ENCODE measurements around the gene ATP6V0C. TPM values are rescaled to one million over a fixed set of nuclear protein-coding genes. Genes with fewer than 3 reads are reported as not detected.

The ATP6V0C gene
- total RNA-seq, 1 donor from 2014 or later: 117 TPM

DNA sequence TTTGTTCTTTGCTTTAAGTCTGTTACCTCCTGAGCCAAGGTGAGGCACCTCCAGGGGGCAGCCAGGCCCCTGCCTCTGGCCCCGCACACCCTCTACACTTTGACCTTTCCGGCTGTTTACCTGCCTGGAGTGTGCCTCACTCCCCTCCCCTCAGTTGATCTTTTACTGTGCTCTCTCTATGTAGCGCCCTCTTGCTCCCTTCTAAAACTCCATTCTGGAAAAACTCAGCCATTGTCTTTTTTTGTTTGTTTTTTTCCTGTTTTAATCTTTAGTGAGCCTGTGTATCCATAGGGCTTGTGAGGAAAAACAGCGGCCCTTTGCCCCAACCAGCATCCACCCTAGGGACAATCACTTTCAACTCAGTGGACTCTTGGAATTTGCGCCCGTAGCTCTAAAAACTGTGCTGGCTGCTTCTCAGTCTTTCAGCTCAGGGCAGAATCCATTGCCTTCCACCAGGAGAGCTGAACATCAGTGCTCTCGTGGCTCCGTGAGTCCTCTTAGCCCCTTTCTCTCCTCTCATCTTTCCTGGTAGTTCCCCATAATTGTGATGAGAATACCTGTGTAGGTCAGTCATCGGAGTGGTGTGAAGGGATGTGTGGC, 10.7 kb downstream of the ATP6V0C start:
- DNase-seq (ENCODE audit: low spot score): no peak
- no peak overlapping the region for H3K27ac Mint-ChIP-seq

DNA sequence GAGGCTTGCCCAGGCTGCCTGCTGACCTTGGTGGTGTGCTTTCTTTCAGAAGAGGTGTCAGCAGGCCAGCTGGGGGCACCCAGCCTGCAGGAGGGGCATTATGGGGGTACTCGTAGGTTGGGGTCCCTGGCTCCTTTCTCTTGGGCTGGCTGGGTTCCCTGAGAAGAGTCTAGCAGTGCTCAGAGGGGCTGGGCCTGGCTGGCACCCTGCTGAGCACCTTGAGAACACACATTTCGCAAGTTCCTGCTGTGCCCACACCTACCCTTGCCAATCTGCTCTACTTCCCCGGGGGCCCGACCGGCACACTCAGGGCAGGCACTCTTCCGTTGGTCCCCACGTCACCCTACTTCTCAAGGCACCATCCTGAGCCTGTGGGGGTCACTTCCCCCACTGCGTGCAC, 12.4 kb downstream of the ATP6V0C start:
- intact Hi-C loops (cut with micrococcal nuclease): no loop called here
- Mint-ChIP-seq H3K4me1 (ENCODE audit: low read depth) (peaks cover 8% of the 10 kb centered on the region), H3K4me3 (no peak overlapping the region), H3K9me3 (no peaks in the 10 kb centered on the region), H3K27ac (no peak overlapping the region), H3K36me3 (ENCODE audit: low read depth) (peaks cover 16% of the 10 kb centered on the region), H3K27me3 (ENCODE audit: insufficient read depth) (no peaks in the 10 kb centered on the region)
- no peak for DNase-seq (ENCODE audit: low spot score)

More for the DNA sequence above, 10.7 kb downstream of the ATP6V0C start:
- Mint-ChIP-seq H3K4me3 (peak overlapping the region; percentile 24), H3K9me3 (no peaks in the 10 kb centered on the region), H3K27me3 (ENCODE audit: insufficient read depth) (no peaks in the 10 kb centered on the region), H3K4me1 (ENCODE audit: low read depth) (peaks cover 17% of the 10 kb centered on the region), H3K36me3 (ENCODE audit: low read depth) (peaks cover 17% of the 10 kb centered on the region)
- intact Hi-C loops (cut with micrococcal nuclease): loop anchor here (5.0 kb wide), 1 partner anchor 258 kb away; no protein-coding TSS in a partner anchor

DNA sequence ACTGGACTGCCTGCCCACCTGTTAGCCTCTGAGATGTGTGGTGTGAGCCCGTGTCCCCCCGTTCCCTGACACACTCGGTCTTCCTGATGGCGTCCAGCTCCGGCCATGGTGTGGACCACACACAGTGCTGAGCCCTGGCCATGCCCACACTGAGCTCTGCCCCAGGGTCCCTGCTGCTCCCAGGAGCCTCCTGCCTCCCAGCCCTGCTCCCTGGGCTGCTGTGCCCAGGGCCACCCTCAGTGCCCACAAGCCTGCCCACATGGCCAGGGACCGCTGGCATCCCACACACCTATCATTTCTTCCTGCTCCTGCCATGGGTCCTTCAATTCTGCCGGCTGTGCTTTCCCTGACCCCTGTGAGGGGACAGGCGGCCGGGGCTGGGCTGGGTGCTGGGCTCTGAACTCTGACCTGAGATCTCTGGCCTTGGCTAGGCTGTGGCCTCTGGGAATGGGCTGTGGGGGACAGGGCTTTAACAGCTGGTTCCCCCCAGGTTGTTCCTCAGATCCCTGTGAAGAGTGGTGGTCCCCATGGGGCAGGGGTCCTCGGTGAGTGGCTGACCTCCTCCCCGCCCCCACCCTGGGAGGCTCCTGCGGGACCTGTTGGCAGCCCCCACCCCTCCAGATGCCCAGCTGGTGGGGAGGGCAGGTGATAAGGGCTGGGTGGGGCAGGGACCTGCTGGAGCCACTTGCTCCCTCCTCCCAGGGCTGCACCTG, 13.5 kb downstream of the ATP6V0C start:
- no peak for DNase-seq (ENCODE audit: low spot score)
- Mint-ChIP-seq H3K36me3 (ENCODE audit: low read depth) (peaks cover 14% of the 10 kb centered on the region), H3K27ac (no peak overlapping the region), H3K4me1 (ENCODE audit: low read depth) (peaks cover 5% of the 10 kb centered on the region), H3K9me3 (no peaks in the 10 kb centered on the region), H3K4me3 (no peak overlapping the region), H3K27me3 (ENCODE audit: insufficient read depth) (no peaks in the 10 kb centered on the region)
- intact Hi-C loops (cut with micrococcal nuclease): no loop called here

DNA sequence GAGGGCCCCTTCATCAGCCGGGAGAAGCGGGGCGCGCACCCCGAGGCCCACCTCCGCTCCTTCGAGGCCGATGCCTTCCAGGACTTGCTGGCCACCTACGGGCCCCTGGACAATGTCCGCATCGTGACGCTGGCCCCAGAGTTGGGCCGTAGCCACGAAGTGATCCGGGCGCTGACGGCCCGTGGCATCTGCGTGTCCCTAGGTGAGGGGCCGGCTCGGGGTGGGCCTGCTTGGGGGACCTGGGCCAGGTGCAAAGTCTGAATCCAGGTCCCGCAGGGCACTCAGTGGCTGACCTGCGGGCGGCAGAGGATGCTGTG, 14.0 kb downstream of the ATP6V0C start:
- Mint-ChIP-seq H3K4me1 (ENCODE audit: low read depth) (peaks cover 10% of the 10 kb centered on the region), H3K36me3 (ENCODE audit: low read depth) (peaks cover 14% of the 10 kb centered on the region), H3K4me3 (no peak overlapping the region), H3K9me3 (no peaks in the 10 kb centered on the region), H3K27me3 (ENCODE audit: insufficient read depth) (no peaks in the 10 kb centered on the region), H3K27ac (no peak overlapping the region)
- DNase-seq (ENCODE audit: low spot score): no peak
- intact Hi-C loops (cut with micrococcal nuclease): no loop called here

DNA sequence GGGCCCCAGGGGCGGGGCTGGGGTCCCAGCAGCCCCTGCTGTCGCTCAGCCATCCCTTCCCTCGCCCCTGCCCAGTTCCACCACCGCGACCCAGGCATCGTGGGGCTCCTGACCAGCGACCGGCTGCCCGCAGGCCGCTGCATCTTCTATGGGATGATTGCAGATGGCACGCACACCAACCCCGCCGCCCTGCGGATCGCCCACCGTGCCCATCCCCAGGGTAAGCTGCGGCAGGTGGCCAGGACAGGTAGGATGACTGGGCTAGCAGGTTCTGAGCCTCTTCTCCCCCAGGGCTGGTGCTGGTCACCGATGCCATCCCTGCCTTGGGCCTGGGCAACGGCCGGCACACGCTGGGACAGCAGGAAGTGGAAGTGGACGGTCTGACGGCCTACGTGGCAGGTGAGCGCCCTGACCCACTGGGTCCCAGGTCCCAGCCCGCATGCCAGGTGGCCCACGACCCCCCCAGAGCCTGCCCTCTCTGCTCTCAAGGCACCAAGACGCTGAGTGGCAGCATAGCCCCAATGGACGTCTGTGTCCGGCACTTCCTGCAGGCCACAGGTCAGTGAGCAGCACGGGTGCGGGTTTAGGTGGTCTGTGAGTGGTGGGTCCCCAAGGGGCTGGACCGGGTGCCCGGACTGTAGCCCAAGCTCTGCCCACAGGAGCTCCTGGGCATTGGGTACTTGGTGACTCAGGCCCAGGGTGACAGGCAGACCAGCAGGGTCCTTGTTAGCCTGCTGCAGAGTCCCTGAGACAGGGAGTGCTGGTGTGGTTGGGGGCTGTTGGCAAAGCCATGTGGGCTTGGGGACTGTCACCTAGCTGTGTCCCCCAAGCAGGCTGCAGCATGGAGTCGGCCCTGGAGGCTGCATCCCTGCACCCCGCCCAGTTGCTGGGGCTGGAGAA, 14.7 kb downstream of the ATP6V0C start:
- no peak for DNase-seq (ENCODE audit: low spot score)
- H3K36me3 Mint-ChIP-seq (ENCODE audit: low read depth): peaks cover 14% of the 10 kb centered on the region
- no peaks in the 10 kb centered on the region for H3K27me3 Mint-ChIP-seq (ENCODE audit: insufficient read depth)
- no peak overlapping the region for H3K27ac Mint-ChIP-seq
- H3K4me3 Mint-ChIP-seq: no peak overlapping the region
- peaks cover 14% of the 10 kb centered on the region for H3K4me1 Mint-ChIP-seq (ENCODE audit: low read depth)
- H3K9me3 Mint-ChIP-seq: no peaks in the 10 kb centered on the region
- intact Hi-C loops (cut with micrococcal nuclease): no loop called here

DNA sequence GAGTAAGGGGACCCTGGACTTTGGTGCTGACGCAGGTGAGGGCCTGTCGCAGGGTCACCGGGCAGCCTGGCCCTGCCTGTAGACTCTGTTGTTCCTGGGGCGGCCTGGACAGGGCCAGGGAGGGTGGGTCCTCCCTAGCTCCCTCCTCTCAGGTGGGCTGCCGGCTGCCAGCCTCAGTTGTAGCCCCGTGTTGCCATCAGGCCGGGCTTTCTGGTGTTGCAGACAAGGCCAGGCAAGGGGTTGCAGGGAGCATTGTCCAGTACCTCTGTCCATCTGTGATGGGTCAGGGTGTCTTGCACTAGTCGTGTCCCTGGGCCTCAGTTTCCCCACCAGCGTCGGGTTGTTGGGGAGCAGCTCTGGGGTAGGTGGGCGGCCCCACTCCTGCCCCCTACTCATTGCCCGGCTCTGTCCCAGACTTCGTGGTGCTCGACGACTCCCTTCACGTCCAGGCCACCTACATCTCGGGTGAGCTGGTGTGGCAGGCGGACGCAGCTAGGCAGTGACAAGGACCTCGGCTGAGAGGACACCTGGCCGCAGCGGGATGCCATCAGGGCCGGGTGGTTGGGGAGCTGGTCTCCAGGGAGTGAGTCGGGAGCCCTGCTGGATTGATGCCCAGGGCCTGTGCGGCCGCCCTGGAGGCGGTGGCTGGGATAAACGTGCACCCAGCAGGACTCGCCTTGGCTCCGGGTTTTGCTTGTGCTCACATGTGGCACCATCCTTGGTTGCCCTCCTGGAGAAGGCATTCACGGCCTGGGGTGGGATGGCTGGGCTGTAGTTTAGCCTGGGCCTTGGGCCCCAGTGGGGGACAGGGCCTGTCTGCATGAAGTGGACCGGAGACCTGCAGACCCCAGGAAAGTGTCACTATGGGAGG, 15.5 kb downstream of the ATP6V0C start:
- Mint-ChIP-seq H3K9me3 (no peaks in the 10 kb centered on the region), H3K27me3 (ENCODE audit: insufficient read depth) (no peaks in the 10 kb centered on the region), H3K36me3 (ENCODE audit: low read depth) (peaks cover 7% of the 10 kb centered on the region), H3K27ac (no peak overlapping the region), H3K4me3 (no peak overlapping the region), H3K4me1 (ENCODE audit: low read depth) (peaks cover 12% of the 10 kb centered on the region)
- intact Hi-C loops (cut with micrococcal nuclease): no loop called here
- DNase-seq (ENCODE audit: low spot score): no peak

DNA sequence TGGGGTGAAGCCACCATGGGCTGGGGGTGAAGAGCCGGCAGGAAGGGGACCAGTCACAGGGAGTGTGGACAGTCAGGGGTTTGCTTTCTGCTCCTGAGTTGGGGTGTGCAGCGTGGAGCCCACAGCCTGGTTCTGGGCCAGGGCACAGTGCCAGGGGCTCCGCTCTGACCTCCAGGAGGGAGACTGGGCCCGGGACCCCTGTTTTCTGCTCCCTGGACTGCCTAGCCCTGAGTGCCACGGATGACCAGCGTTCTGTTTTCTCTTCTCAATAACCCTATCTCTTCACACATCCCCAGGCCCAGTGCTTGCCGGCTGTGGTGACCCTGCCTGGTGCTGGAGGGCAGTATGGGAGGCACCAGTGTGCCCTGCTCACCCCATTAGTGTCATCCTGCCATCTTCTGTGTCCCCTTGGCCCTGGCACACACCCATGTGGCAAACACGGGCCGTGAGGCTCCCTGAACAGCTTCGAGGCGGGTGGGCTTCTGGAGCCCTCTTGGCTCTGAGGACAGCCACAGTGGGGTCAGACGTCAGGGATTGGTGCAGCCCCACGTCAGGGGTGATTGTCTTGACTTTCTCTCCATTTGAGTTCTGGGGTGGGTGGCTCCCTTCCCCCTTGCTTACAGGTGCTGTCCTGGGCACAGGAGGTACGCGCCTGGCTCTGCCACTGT, 16.3 kb downstream of the ATP6V0C start:
- no peaks in the 10 kb centered on the region for H3K27me3 Mint-ChIP-seq (ENCODE audit: insufficient read depth)
- H3K9me3 Mint-ChIP-seq: no peaks in the 10 kb centered on the region
- DNase-seq (ENCODE audit: low spot score): no peak
- intact Hi-C loops (cut with micrococcal nuclease): loop anchor here (5.0 to 10.0 kb wide), 3 partner anchors 263 to 875 kb away; partner anchors contain the start of genes NUBP2, RNPS1, SPSB3 and ZNF174
- H3K36me3 Mint-ChIP-seq (ENCODE audit: low read depth): peaks cover 2% of the 10 kb centered on the region
- no peak overlapping the region for H3K4me3 Mint-ChIP-seq
- peaks cover 9% of the 10 kb centered on the region for H3K4me1 Mint-ChIP-seq (ENCODE audit: low read depth)
- peak overlapping the region; percentile 66 for H3K27ac Mint-ChIP-seq

DNA sequence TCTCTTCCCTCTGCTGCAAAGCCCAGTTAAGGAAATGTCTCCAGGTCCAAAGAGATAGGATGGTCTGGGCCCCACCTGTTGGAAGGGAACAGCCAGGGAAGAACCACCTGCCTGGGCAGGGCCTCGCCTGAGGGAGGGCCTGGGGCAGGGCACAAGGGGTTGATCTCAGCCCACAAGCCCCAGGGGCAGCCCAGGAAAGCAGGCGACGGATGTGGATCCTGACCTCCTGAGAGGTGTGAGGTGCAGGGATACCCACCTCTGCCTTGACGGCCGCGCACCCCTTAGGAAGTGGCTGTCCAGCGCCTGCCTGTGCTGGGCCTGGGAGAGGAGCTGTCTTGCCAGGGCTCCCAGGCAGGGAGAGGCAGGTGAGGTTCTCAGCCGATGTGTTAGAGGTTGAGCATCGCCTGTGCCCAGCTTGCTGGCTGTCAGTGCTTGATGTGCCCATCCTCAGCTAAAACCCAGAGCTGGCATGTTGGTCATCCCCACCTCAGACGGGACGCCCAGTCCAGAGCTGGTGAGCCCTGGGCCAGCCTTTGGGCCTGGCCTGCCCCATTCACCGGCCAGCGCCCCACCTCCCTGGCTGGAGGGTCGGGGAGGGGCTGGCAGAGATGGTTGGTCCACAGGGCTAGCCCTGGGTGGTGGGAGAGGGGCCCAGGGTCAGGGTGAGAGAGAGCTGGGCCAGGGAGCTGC, 17.0 kb downstream of the ATP6V0C start:
- H3K27me3 Mint-ChIP-seq (ENCODE audit: insufficient read depth): no peaks in the 10 kb centered on the region
- intact Hi-C loops (cut with micrococcal nuclease): loop anchor here (5.0 to 10.0 kb wide), 3 partner anchors 263 to 874 kb away; partner anchors contain the start of genes NUBP2, RNPS1, SPSB3 and ZNF174
- peaks cover 9% of the 10 kb centered on the region for H3K4me1 Mint-ChIP-seq (ENCODE audit: low read depth)
- peaks cover 2% of the 10 kb centered on the region for H3K36me3 Mint-ChIP-seq (ENCODE audit: low read depth)
- peak overlapping the region; percentile 100 for H3K4me3 Mint-ChIP-seq
- H3K27ac Mint-ChIP-seq: peak overlapping the region; percentile 100
- no peaks in the 10 kb centered on the region for H3K9me3 Mint-ChIP-seq
- DNase-seq (ENCODE audit: low spot score): no peak

DNA sequence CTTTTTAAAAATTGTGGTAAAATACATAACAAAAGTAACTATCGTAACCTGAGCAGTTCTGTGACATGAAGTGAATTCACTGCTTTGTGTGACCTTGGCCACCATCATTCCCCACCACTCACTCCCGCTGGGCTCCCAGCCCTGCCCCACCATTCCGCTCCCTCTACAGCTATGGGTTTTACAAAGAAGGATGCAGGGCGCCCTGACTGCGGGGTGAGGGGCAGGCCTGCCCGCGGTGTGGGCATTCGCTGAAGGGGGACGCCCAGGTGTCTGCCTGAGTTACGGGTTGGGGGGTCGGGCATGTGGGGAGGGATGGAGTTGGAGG, 17.6 kb downstream of the ATP6V0C start, which contains the start of gene CEMP1:
Gene CEMP1 (minus strand): TSS at position 38 of the 325 bp plus-strand sequence. CDS start 335 bp downstream, outside the sequence.
- Mint-ChIP-seq H3K27ac (peak within 1 kb of the TSS; percentile 100), H3K4me3 (peak within 1 kb of the TSS; percentile 100), H3K4me1 (ENCODE audit: low read depth) (peaks cover 9% of the 10 kb centered on the region), H3K9me3 (no peaks in the 10 kb centered on the region), H3K27me3 (ENCODE audit: insufficient read depth) (no peaks in the 10 kb centered on the region), H3K36me3 (ENCODE audit: low read depth) (peaks cover 2% of the 10 kb centered on the region)
- no peak for DNase-seq (ENCODE audit: low spot score)
- intact Hi-C loops (cut with micrococcal nuclease): loop anchor here (5.0 to 10.0 kb wide), 3 partner anchors 264 to 873 kb away; partner anchors contain the start of genes NUBP2, RNPS1, SPSB3 and ZNF174

DNA sequence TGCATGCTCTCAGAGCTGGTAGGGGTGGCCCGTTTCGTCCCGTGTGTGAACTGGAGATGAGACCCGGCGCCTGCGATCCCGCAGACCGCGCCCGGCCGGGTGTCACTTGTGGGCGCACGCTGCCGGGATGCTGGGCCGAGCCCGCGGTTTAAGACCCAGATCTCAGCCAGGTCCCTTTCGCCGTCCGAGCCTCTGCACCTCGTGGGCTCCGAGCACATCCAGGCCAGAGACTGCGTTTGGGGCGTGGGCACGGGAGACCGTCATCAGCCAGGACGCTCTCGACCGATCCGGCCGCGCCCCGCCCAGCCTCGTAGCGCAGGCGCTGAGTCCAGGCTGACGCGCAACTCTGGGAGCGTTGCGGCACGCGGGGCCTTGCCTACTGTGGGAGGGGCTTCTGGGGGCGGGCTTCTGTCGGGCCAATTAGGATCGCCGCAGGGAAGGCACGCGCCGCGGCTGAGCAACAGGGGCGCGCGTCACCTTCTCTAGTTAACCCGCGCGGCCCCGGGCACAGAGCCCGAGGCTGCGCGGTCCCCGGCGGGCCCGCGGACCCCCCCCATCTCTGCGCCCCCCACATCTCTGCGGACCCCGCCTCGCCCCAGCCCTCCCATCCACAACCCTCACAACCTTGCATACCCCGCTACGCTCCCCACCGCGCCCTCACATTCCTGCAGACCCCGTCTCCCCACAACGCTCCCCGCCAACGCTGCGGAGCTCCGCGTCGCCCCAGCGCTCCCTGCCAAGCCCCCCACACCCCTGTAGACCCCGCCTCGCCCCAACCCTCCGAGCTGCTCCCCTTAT, 18.1 kb downstream of the ATP6V0C start:
- Mint-ChIP-seq H3K36me3 (ENCODE audit: low read depth) (peaks cover 2% of the 10 kb centered on the region), H3K4me1 (ENCODE audit: low read depth) (peaks cover 9% of the 10 kb centered on the region), H3K9me3 (no peaks in the 10 kb centered on the region), H3K4me3 (peak overlapping the region; percentile 100), H3K27ac (peak overlapping the region; percentile 100), H3K27me3 (ENCODE audit: insufficient read depth) (no peaks in the 10 kb centered on the region)
- intact Hi-C loops (cut with micrococcal nuclease): loop anchor here (1.0 to 10.0 kb wide), 7 partner anchors 12 to 919 kb away; partner anchors contain the start of genes AMDHD2, CCNF, CRAMP1 and IFT140
- peak; percentile 97 for DNase-seq (ENCODE audit: low spot score)
